GM12878 (cell line): ENCODE data around the gene ADD2. TPM values are rescaled to one million over a fixed set of nuclear protein-coding genes. Genes with fewer than 3 reads are reported as not detected.

Source experiments
- ATAC-seq: fragments of 200-7000 bp; cut with Tn5 transposase; 3 replicates; pipeline ENCODE4 v1.9.1; 2020; ENCODE audit warnings: mild to moderate bottlenecking, moderate library complexity
- BruUV-seq: library from RNA; stranded (reverse); fragments of 400-500 nt; replicated peaks from 2 replicates; lab custom pipeline; 2021; lab: Mats Ljungman, UMichigan
- CTCF ChIA-PET: fragments of 300-600 bp; sonication (Branson Sonifier 250); formaldehyde crosslinking; extraction: SDS; loops from one replicate; lab custom pipeline; 2021; ENCODE audit warnings: inconsistent platforms; lab: Yijun Ruan, JAX
- POLR2A ChIA-PET: fragments of 350-600 bp; formaldehyde crosslinking; extraction: SDS; loops from one replicate; lab custom pipeline; 2021; ENCODE audit warnings: inconsistent platforms; lab: Charles Lee
- RAD21 ChIA-PET: fragments of 300-600 bp; sonication (Branson Sonifier 250); formaldehyde crosslinking; loops from one replicate; lab custom pipeline; 2023; ENCODE audit warnings: antibody characterized with exemption; ENCODE audit not compliant: unreplicated experiment; lab: Charles Lee
- SMC1A ChIA-PET: fragments of 300-600 bp; sonication (Branson Sonifier 250); formaldehyde crosslinking; loops from one replicate; lab custom pipeline; 2023; ENCODE audit not compliant: unreplicated experiment, uncharacterized antibody; lab: Charles Lee
- DNase-seq: peaks from one replicate; pipeline ENCODE4 v3.0.0-alpha.2; 2011; ENCODE audit warnings: low read depth, low spot score
- FAIRE-seq: peaks from 3 replicates; lab custom pipeline; 2011; peaks lifted over from hg19 to GRCh38; lab: Jason Lieb, UNC
- H2AFZ ChIP-seq: 2 replicates; pipeline ENCODE4 v1.6.0; 2011; ENCODE audit warnings: low read depth, low read length, control low read depth; ENCODE audit not compliant: control insufficient read depth
- H3K27ac ChIP-seq: 2 replicates; pipeline ENCODE4 v1.5.1; 2011; ENCODE audit warnings: control low read depth; ENCODE audit not compliant: control insufficient read depth, insufficient read depth
- H3K27me3 ChIP-seq, 2 experiments: replicated peaks in 1 of 2; 2 replicates each; pipeline versions ENCODE4 v1.6.0 to v1.6.1; 2011; ENCODE audit warnings: low read length in 1 of 2; ENCODE audit not compliant: control insufficient read depth in 2 of 2, insufficient read depth in 2 of 2
- H3K36me3 ChIP-seq, 2 experiments: 2 replicates each; pipeline ENCODE4 v1.5.1; 2011; ENCODE audit warnings: low read length in 1 of 2; ENCODE audit not compliant: control insufficient read depth in 2 of 2, insufficient read depth in 2 of 2
- H3K4me1 ChIP-seq: 2 replicates; pipeline ENCODE4 v1.6.1; 2011; ENCODE audit warnings: mild to moderate bottlenecking, low read length, moderate library complexity, mixed read lengths; ENCODE audit not compliant: control insufficient read depth, insufficient read depth
- H3K4me2 ChIP-seq: 2 replicates; pipeline ENCODE4 v1.6.0; 2011; ENCODE audit warnings: control low read depth; ENCODE audit not compliant: control insufficient read depth, insufficient read depth
- H3K4me3 ChIP-seq: fragments of 200-600 bp; sonication (generic); 2 replicates; pipeline ENCODE4 v1.5.1; 2016
- H3K79me2 ChIP-seq: 2 replicates; pipeline ENCODE4 v1.6.0; 2011; ENCODE audit warnings: low read length; ENCODE audit not compliant: control insufficient read depth, insufficient read depth
- H3K9ac ChIP-seq: 2 replicates; pipeline ENCODE4 v1.8.0; 2011; ENCODE audit warnings: low read length, control low read depth, mixed read lengths; ENCODE audit not compliant: control insufficient read depth, insufficient read depth
- H3K9me3 ChIP-seq: replicated peaks from 3 replicates; pipeline ENCODE4 v1.5.1; 2011; ENCODE audit warnings: mild to moderate bottlenecking, low read length; ENCODE audit not compliant: control insufficient read depth, insufficient read depth
- H4K20me1 ChIP-seq: 2 replicates; pipeline ENCODE4 v1.6.0; 2011; ENCODE audit not compliant: control insufficient read depth, insufficient read depth
- BMI1 ChIP-seq: fragments of 450-650 bp; IDR thresholded peaks from 2 replicates; pipeline ENCODE4 v1.6.1; 2016; ENCODE audit warnings: mild to moderate bottlenecking, moderate library complexity, borderline replicate concordance
- CREB1 ChIP-seq: IDR thresholded peaks from 2 replicates; pipeline ENCODE4 v1.6.1; 2012; ENCODE audit warnings: low read depth, mild to moderate bottlenecking, inconsistent platforms
- HDAC2 ChIP-seq: fragments of 200-600 bp; sonication (generic); IDR thresholded peaks from 2 replicates; pipeline ENCODE4 v1.6.1; 2017
- KLF5 ChIP-seq: fragments of 450-650 bp; IDR thresholded peaks from 2 replicates; pipeline ENCODE4 v1.6.1; 2014; ENCODE audit warnings: mild to moderate bottlenecking; ENCODE audit not compliant: partially characterized antibody
- PAX8 ChIP-seq: fragments of 450-650 bp; IDR thresholded peaks from 2 replicates; pipeline ENCODE4 v1.6.1; 2017; ENCODE audit warnings: mild to moderate bottlenecking, moderate library complexity
- SP1 ChIP-seq: IDR thresholded peaks from one replicate; pipeline ENCODE4 v1.6.1; 2011; ENCODE audit warnings: low read depth, low read length
- SREBF1 ChIP-seq: IDR thresholded peaks from 2 replicates; pipeline ENCODE4 v1.6.1; 2012; ENCODE audit warnings: mild to moderate bottlenecking, low read length
- TBL1XR1 ChIP-seq: IDR thresholded peaks from 2 replicates; pipeline ENCODE4 v1.6.1; 2012; ENCODE audit warnings: low read depth, low read length, improper control_type of control experiment
- WRNIP1 ChIP-seq: IDR thresholded peaks from 2 replicates; pipeline ENCODE4 v1.6.1; 2011; ENCODE audit warnings: low read depth, low read length, improper control_type of control experiment, borderline replicate concordance
- ZNF24 ChIP-seq: fragments of 450-650 bp; IDR thresholded peaks from 2 replicates; pipeline ENCODE4 v1.6.1; 2017; ENCODE audit warnings: antibody characterized with exemption, mild to moderate bottlenecking
- WGBS: methylation state at CpG from one replicate; pipeline ENCODE4 v1.1.6; 2016; ENCODE audit warnings: low lambda C conversion rate; ENCODE audit not compliant: insufficient replicate concordance, insufficient coverage; ENCODE audit errors: missing lambda C conversion rate; 5-methylcytosine and 5-hydroxymethylcytosine counted together
- in situ Hi-C: fragments of 300-500 bp; cut with MboI; formaldehyde crosslinking; loops from 9 replicates; pipeline ENCODE4 v1.14.3; 2018; ENCODE audit warnings: mixed read lengths
- intact Hi-C: fragments of 100-400 bp; cut with micrococcal nuclease; formaldehyde crosslinking; loops from one replicate; pipeline ENCODE4 v1.14.2; 2022; ENCODE audit not compliant: unreplicated experiment
- polyA plus RNA-seq, 11 experiments: library from polyadenylated mRNA; depleted of rRNA in 4 of 11; unstranded in 6 of 11; stranded (reverse) in 5 of 11; fragments of >200 nt; fragmentation: Nextera tagmentation in 4 of 11; fragmentation: Illumina TruSeq in 1 of 11; extraction: Ambion mirVana in 4 of 11; extraction: Trizol in 1 of 11; gene quantifications; 1 replicate in 1 of 11; 2 replicates in 10 of 11; pipeline versions ENCODE4 v1.2.1 to v1.2.3, GENCODE V29; 2011 to 2016; ENCODE audit warnings: inconsistent platforms in 2 of 11, missing spikeins in 2 of 11, low read depth in 1 of 11
- total RNA-seq, 4 experiments: library from RNA; depleted of rRNA in 3 of 4; stranded (reverse); fragments of >200 nt in 3 of 4; fragmentation: Illumina TruSeq in 1 of 4; extraction: Trizol in 1 of 4; gene quantifications; 2 replicates each; pipeline versions ENCODE4 v1.2.1 to v1.2.3, GENCODE V29; 2013 to 2021
- TF ChIP-seq, protein P1 (sequence below): IDR thresholded peaks from 2 replicates; pipeline ENCODE4 v1.6.1; 2012; ENCODE audit warnings: low read depth, low read length, improper control_type of control experiment
- TF ChIP-seq, protein P2 (sequence below): IDR thresholded peaks from 2 replicates; pipeline ENCODE4 v1.6.1; 2012; ENCODE audit warnings: mild to moderate bottlenecking, low read depth, low read length
- TF ChIP-seq, protein P3 (sequence below): fragments of 450-650 bp; IDR thresholded peaks from 2 replicates; pipeline ENCODE4 v1.6.1; 2016; ENCODE audit warnings: mild to moderate bottlenecking, moderate library complexity, borderline replicate concordance
- TF ChIP-seq, protein P4 (sequence below): fragments of 450-650 bp; IDR thresholded peaks from 2 replicates; pipeline ENCODE4 v1.6.1; 2018; ENCODE audit warnings: mild to moderate bottlenecking, low read depth, moderate library complexity; ENCODE audit not compliant: partially characterized antibody

ADD2 gene
- total and polyA plus RNA-seq, 10 of the 15 experiments (the other 5 are each of a cell fraction or from before 2014, with no cell fraction given), result 0.05 to 0.13 (median 0.08) TPM; not detected in 7

DNA sequence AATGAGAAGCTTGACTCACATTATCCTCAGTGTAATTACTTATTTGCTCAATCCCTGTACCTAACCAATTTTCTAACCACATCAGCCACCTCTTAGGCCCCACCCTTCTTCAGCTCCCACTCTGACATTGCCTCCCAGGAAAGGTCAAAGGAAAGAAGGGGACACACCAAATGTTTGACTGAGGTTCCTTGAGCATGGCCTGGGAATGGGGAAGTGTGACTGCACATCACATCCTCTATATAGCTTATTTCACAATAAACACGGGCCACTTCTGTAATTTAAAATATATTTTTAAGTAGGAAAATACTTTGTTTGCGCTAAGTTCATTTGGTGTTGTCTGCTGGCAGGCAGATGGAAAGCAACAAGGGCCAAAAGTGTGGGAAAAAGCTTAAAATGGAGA lies 25.4 kb upstream of the ADD2 start:
- CTCF ChIA-PET, result interaction anchor here (0.7 kb wide), 1 partner anchor 59 kb away, joined by 3 read pairs; no protein-coding TSS in a partner anchor
- in situ Hi-C loops, result no loop called here
- SMC1A ChIA-PET, result no interaction called here
- Histone ChIP-seq H3K27me3 (peaks cover 5 to 13% of the 10 kb centered on the region in 2 experiments), H3K4me3 (no peak overlapping the region), H2AFZ (no peak overlapping the region), H3K9ac (no peak overlapping the region), H3K9me3 (no peaks in the 10 kb centered on the region; the same call in 2 of the 3 replicates), H3K27ac (no peak overlapping the region), H3K36me3 (no peaks in the 10 kb centered on the region), H3K79me2 (no peaks in the 10 kb centered on the region), H3K4me1 (no peaks in the 10 kb centered on the region), H3K4me2 (no peak overlapping the region), H4K20me1 (no peaks in the 10 kb centered on the region)
- RAD21 ChIA-PET, result no interaction called here
- WGBS, result 38% methylated on average over 2 of the region's 2 CpGs
- POLR2A ChIA-PET, result no interaction called here
- intact Hi-C loops, result loop anchor here (5.0 kb wide), 1 partner anchor 69 kb away; no protein-coding TSS in a partner anchor
- no TSS peak for BruUV-seq
- FAIRE-seq (no peak), DNase-seq (no peak), ATAC-seq (no peak)
- TF ChIP-seq, protein P1, sequence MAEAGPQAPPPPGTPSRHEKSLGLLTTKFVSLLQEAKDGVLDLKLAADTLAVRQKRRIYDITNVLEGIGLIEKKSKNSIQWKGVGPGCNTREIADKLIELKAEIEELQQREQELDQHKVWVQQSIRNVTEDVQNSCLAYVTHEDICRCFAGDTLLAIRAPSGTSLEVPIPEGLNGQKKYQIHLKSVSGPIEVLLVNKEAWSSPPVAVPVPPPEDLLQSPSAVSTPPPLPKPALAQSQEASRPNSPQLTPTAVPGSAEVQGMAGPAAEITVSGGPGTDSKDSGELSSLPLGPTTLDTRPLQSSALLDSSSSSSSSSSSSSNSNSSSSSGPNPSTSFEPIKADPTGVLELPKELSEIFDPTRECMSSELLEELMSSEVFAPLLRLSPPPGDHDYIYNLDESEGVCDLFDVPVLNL, result no peak
- TF ChIP-seq PAX8 (no peak), ZNF24 (no peak), TBL1XR1 (no peak), WRNIP1 (no peak), HDAC2 (no peak), BMI1 (no peak), SP1 (no peak), KLF5 (no peak), CREB1 (no peak), SREBF1 (no peak)
- TF ChIP-seq, protein P2, sequence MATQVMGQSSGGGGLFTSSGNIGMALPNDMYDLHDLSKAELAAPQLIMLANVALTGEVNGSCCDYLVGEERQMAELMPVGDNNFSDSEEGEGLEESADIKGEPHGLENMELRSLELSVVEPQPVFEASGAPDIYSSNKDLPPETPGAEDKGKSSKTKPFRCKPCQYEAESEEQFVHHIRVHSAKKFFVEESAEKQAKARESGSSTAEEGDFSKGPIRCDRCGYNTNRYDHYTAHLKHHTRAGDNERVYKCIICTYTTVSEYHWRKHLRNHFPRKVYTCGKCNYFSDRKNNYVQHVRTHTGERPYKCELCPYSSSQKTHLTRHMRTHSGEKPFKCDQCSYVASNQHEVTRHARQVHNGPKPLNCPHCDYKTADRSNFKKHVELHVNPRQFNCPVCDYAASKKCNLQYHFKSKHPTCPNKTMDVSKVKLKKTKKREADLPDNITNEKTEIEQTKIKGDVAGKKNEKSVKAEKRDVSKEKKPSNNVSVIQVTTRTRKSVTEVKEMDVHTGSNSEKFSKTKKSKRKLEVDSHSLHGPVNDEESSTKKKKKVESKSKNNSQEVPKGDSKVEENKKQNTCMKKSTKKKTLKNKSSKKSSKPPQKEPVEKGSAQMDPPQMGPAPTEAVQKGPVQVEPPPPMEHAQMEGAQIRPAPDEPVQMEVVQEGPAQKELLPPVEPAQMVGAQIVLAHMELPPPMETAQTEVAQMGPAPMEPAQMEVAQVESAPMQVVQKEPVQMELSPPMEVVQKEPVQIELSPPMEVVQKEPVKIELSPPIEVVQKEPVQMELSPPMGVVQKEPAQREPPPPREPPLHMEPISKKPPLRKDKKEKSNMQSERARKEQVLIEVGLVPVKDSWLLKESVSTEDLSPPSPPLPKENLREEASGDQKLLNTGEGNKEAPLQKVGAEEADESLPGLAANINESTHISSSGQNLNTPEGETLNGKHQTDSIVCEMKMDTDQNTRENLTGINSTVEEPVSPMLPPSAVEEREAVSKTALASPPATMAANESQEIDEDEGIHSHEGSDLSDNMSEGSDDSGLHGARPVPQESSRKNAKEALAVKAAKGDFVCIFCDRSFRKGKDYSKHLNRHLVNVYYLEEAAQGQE, result no peak
- TF ChIP-seq, protein P3, sequence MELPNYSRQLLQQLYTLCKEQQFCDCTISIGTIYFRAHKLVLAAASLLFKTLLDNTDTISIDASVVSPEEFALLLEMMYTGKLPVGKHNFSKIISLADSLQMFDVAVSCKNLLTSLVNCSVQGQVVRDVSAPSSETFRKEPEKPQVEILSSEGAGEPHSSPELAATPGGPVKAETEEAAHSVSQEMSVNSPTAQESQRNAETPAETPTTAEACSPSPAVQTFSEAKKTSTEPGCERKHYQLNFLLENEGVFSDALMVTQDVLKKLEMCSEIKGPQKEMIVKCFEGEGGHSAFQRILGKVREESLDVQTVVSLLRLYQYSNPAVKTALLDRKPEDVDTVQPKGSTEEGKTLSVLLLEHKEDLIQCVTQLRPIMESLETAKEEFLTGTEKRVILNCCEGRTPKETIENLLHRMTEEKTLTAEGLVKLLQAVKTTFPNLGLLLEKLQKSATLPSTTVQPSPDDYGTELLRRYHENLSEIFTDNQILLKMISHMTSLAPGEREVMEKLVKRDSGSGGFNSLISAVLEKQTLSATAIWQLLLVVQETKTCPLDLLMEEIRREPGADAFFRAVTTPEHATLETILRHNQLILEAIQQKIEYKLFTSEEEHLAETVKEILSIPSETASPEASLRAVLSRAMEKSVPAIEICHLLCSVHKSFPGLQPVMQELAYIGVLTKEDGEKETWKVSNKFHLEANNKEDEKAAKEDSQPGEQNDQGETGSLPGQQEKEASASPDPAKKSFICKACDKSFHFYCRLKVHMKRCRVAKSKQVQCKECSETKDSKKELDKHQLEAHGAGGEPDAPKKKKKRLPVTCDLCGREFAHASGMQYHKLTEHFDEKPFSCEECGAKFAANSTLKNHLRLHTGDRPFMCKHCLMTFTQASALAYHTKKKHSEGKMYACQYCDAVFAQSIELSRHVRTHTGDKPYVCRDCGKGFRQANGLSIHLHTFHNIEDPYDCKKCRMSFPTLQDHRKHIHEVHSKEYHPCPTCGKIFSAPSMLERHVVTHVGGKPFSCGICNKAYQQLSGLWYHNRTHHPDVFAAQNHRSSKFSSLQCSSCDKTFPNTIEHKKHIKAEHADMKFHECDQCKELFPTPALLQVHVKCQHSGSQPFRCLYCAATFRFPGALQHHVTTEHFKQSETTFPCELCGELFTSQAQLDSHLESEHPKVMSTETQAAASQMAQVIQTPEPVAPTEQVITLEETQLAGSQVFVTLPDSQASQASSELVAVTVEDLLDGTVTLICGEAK, result no peak
- TF ChIP-seq, protein P4, sequence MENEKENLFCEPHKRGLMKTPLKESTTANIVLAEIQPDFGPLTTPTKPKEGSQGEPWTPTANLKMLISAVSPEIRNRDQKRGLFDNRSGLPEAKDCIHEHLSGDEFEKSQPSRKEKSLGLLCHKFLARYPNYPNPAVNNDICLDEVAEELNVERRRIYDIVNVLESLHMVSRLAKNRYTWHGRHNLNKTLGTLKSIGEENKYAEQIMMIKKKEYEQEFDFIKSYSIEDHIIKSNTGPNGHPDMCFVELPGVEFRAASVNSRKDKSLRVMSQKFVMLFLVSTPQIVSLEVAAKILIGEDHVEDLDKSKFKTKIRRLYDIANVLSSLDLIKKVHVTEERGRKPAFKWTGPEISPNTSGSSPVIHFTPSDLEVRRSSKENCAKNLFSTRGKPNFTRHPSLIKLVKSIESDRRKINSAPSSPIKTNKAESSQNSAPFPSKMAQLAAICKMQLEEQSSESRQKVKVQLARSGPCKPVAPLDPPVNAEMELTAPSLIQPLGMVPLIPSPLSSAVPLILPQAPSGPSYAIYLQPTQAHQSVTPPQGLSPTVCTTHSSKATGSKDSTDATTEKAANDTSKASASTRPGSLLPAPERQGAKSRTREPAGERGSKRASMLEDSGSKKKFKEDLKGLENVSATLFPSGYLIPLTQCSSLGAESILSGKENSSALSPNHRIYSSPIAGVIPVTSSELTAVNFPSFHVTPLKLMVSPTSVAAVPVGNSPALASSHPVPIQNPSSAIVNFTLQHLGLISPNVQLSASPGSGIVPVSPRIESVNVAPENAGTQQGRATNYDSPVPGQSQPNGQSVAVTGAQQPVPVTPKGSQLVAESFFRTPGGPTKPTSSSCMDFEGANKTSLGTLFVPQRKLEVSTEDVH, result no peak
